Stimulated activated CD4-positive, alpha-beta T cell treated with anti-CD3 and anti-CD28 coated beads, Interleukin-4, amount 100 ng/mL, for 48 hours (primary cell): Measurements from ENCODE around the gene SERINC3.
"Not testable (repeated sequence)": the region's sequence is repeated elsewhere in the genome, so short reads cannot be mapped to it uniquely, and the experiment has no call there.

Source experiments
- DNase-seq, 2 donors: peaks; one replicate each; pipeline ENCODE4 v3.0.0-alpha.2; 2020; ENCODE audit warnings: low read depth in 2 of 2

SERINC3 gene

GRCh38 chr20:44491635-44492395, 30.1 kb downstream of the SERINC3 start:
- DNase-seq: no peak

GRCh38 chr20:44489931-44490330, 31.9 kb downstream of the SERINC3 start:
- DNase-seq: no peak

- no peak for DNase-seq
Observed at GRCh38 chr20:44489223-44489622, 32.6 kb downstream of the SERINC3 start.

- no peak for DNase-seq
Observed at GRCh38 chr20:44488551-44488950, 33.3 kb downstream of the SERINC3 start.

- DNase-seq: no peak
Observed at GRCh38 chr20:44485830-44486198, 36.1 kb downstream of the SERINC3 start.

GRCh38 chr20:44485078-44485829, 36.6 kb downstream of the SERINC3 start:
- DNase-seq: no peak

GRCh38 chr20:44483112-44483511, 38.8 kb downstream of the SERINC3 start:
- DNase-seq: no peak

- DNase-seq: no peak
Observed at GRCh38 chr20:44481719-44482416, 40.0 kb downstream of the SERINC3 start.

- DNase-seq: no peak
Observed at GRCh38 chr20:44480097-44480496, 41.8 kb downstream of the SERINC3 start.

GRCh38 chr20:44479643-44480042, 42.2 kb downstream of the SERINC3 start:
- DNase-seq: no peak

- DNase-seq: no peak
Observed at GRCh38 chr20:44478206-44478605, 43.7 kb downstream of the SERINC3 start.

- DNase-seq: no peak
Observed at GRCh38 chr20:44477151-44477550, 44.7 kb downstream of the SERINC3 start.

GRCh38 chr20:44475694-44476560, 45.9 kb downstream of the SERINC3 start, which contains the start of gene TTPAL:
Gene TTPAL, plus strand, starts transcription at chr20:44475874. Its CDS starts 4,126 bp downstream, at chr20:44480000.
- peak; percentile 87 to 89 for DNase-seq

- DNase-seq: no peak
Observed at GRCh38 chr20:44475372-44475693, 46.5 kb downstream of the SERINC3 start.

GRCh38 chr20:44472283-44472682, 49.6 kb downstream of the SERINC3 start:
- not testable (repeated sequence) for DNase-seq

- DNase-seq: no peak
Observed at GRCh38 chr20:44471481-44471882, 50.4 kb downstream of the SERINC3 start.

- no peak for DNase-seq
Observed at GRCh38 chr20:44470327-44470726, 51.5 kb downstream of the SERINC3 start.

- no peak for DNase-seq
Observed at GRCh38 chr20:44468044-44468782, 53.7 kb downstream of the SERINC3 start.

GRCh38 chr20:44467289-44467883, 54.5 kb downstream of the SERINC3 start:
- no peak for DNase-seq

GRCh38 chr20:44465001-44465560, 56.8 kb downstream of the SERINC3 start:
- DNase-seq: no peak
